ENCODE measurements around the gene NEURL4. TPM values are rescaled to one million over a fixed set of nuclear protein-coding genes. Genes with fewer than 3 reads are reported as not detected.

NEURL4 gene
- total RNA-seq, 1 donor from 2014 or later = 22.6 TPM

- H3K27ac ChIP-seq = no peak overlapping the region
- no peak for DNase-seq (ENCODE audit: extremely low spot score in 2 of 2)
- no peak for TF ChIP-seq POLR2AphosphoS5 (IDR thresholded peaks at IDR 0.05; ENCODE audit: insufficient read depth in 1 of 2, low read depth in 1 of 2)
- TF ChIP-seq CTCF (IDR thresholded peaks at IDR 0.05) = no peak
- TF ChIP-seq POLR2A (IDR thresholded peaks at IDR 0.05) = no peak
- peaks cover 22% of the 10 kb centered on the region for H3K4me1 ChIP-seq
- no peak overlapping the region for H3K4me3 ChIP-seq
- H3K36me3 ChIP-seq = peaks cover 0 to 29% of the 10 kb centered on the region in 2 donors
- no peaks in the 10 kb centered on the region for H3K27me3 ChIP-seq
- intact Hi-C loops (cut with DNase I) = no loop called here
- H3K9me3 ChIP-seq = no peaks in the 10 kb centered on the region
These were observed 1.6 kb downstream of the NEURL4 start for GRCh38 chr17:7327501-7327900.

- peaks cover 22% of the 10 kb centered on the region for H3K4me1 ChIP-seq
- TF ChIP-seq POLR2AphosphoS5 (IDR thresholded peaks at IDR 0.05; ENCODE audit: insufficient read depth in 1 of 2, low read depth in 1 of 2) (no peak), CTCF (IDR thresholded peaks at IDR 0.05) (no peak), POLR2A (IDR thresholded peaks at IDR 0.05) (no peak)
- H3K9me3 ChIP-seq = no peaks in the 10 kb centered on the region
- no peak for DNase-seq (ENCODE audit: extremely low spot score in 2 of 2)
- H3K36me3 ChIP-seq = peaks cover 0 to 34% of the 10 kb centered on the region in 2 donors
- H3K27me3 ChIP-seq = no peaks in the 10 kb centered on the region
- H3K27ac ChIP-seq = no peak overlapping the region
- intact Hi-C loops (cut with DNase I) = no loop called here
- H3K4me3 ChIP-seq = no peak overlapping the region
These were observed 2.1 kb downstream of the NEURL4 start for GRCh38 chr17:7327056-7327455.

GRCh38 chr17:7326186-7326585 is 2.9 kb downstream of the NEURL4 start:
- Histone ChIP-seq H3K36me3 (peaks cover 0 to 42% of the 10 kb centered on the region in 2 donors), H3K4me3 (no peak overlapping the region), H3K27ac (no peak overlapping the region), H3K4me1 (peaks cover 22% of the 10 kb centered on the region), H3K9me3 (no peaks in the 10 kb centered on the region), H3K27me3 (no peaks in the 10 kb centered on the region)
- TF ChIP-seq POLR2AphosphoS5 (IDR thresholded peaks at IDR 0.05; ENCODE audit: insufficient read depth in 1 of 2, low read depth in 1 of 2) (no peak), POLR2A (IDR thresholded peaks at IDR 0.05) (no peak), CTCF (IDR thresholded peaks at IDR 0.05) (no peak)
- DNase-seq (ENCODE audit: extremely low spot score in 2 of 2) = no peak
- intact Hi-C loops (cut with DNase I) = no loop called here

GRCh38 chr17:7325031-7325528 is 4.1 kb downstream of the NEURL4 start:
- intact Hi-C loops (cut with DNase I) = no loop called here
- peaks cover 0 to 51% of the 10 kb centered on the region in 2 donors for H3K36me3 ChIP-seq

More at GRCh38 chr17:7325031-7325528, 4.1 kb downstream of the NEURL4 start:
- H3K4me1 ChIP-seq = peaks cover 14% of the 10 kb centered on the region
- no peak overlapping the region for H3K27ac ChIP-seq
- no peak overlapping the region for H3K4me3 ChIP-seq
- H3K27me3 ChIP-seq = no peaks in the 10 kb centered on the region
- no peaks in the 10 kb centered on the region for H3K9me3 ChIP-seq
- DNase-seq (ENCODE audit: extremely low spot score in 2 of 2) = no peak
- TF ChIP-seq POLR2A (IDR thresholded peaks at IDR 0.05) = no peak
- TF ChIP-seq CTCF (IDR thresholded peaks at IDR 0.05) = no peak
- TF ChIP-seq POLR2AphosphoS5 (IDR thresholded peaks at IDR 0.05; ENCODE audit: insufficient read depth in 1 of 2, low read depth in 1 of 2) = no peak
